K562 (cell line): ENCODE results near the gene ABCC11. TPM values are rescaled to one million over a fixed set of nuclear protein-coding genes. Genes with fewer than 3 reads are reported as not detected.
"Not testable (repeated sequence)": the region's sequence is repeated elsewhere in the genome, so short reads cannot be mapped to it uniquely, and the experiment has no call there.

ENCODE experiments used
- ATAC-seq: fragments of 200-7000 bp; cut with Tn5 transposase; 3 replicates; pipeline ENCODE4 v1.9.1; 2020; ENCODE audit warnings: moderate library complexity
- BruUV-seq: library from RNA; stranded (reverse); fragments of 400-500 nt; replicated peaks from 2 replicates; lab custom pipeline; 2021; lab: Mats Ljungman, UMichigan
- CTCF ChIA-PET: fragments of 300-600 bp; formaldehyde crosslinking; extraction: SDS; loops from one replicate; lab custom pipeline; 2021; ENCODE audit warnings: low intra/inter-chr PET ratio; lab: Yijun Ruan, JAX
- POLR2A ChIA-PET: fragments of 300-600, 350-650 bp; sonication (Branson Sonifier 250); formaldehyde crosslinking; extraction: SDS; loops from one replicate; lab custom pipeline; 2021; ENCODE audit warnings: antibody characterized with exemption, inconsistent platforms; lab: Yijun Ruan, JAX
- DNase-seq, 4 experiments: peaks; one replicate each; pipeline versions ENCODE4 v3.0.0 to v3.0.0-alpha.2; 2011 to 2018; ENCODE audit warnings: low spot score in 3 of 4, mixed read lengths in 3 of 4; ENCODE audit errors: extremely low read depth in 1 of 4
- FAIRE-seq: peaks from 2 replicates; lab custom pipeline; 2011; peaks lifted over from hg19 to GRCh38; lab: Jason Lieb, UNC
- H2AFZ ChIP-seq: 2 replicates; pipeline ENCODE4 v1.6.0; 2011; ENCODE audit warnings: low read depth, low read length, control low read depth, inconsistent platforms
- H3K27ac ChIP-seq: fragments of 200-600 bp; 3 replicates; pipeline ENCODE4 v1.8.0; 2011; ENCODE audit warnings: low read depth, mild to moderate bottlenecking, control low read depth, inconsistent platforms, low read length, moderate library complexity, mixed read lengths; ENCODE audit errors: extremely low read depth
- H3K27me3 ChIP-seq, 2 experiments: fragments of 300-600 bp in 1 of 2; 2 replicates in 1 of 2; 3 replicates in 1 of 2; pipeline versions ENCODE4 v1.6.0 to v1.8.0; 2011; ENCODE audit warnings: inconsistent platforms in 2 of 2, low read length in 2 of 2, mild to moderate bottlenecking in 1 of 2, mixed read lengths in 1 of 2, moderate library complexity in 1 of 2; ENCODE audit not compliant: control insufficient read depth in 2 of 2, insufficient read depth in 2 of 2
- H3K36me3 ChIP-seq: fragments of 300-600 bp; 3 replicates; pipeline ENCODE4 v1.8.0; 2011; ENCODE audit warnings: mild to moderate bottlenecking, low read length, inconsistent platforms; ENCODE audit not compliant: control insufficient read depth, insufficient read depth
- H3K4me1 ChIP-seq, 2 experiments: fragments of 200-600 bp in 1 of 2; replicated peaks in 1 of 2; 2 replicates in 1 of 2; 3 replicates in 1 of 2; pipeline versions ENCODE4 v1.5.1 to v1.8.0; 2011; ENCODE audit warnings: inconsistent platforms in 2 of 2, low read length in 2 of 2, mild to moderate bottlenecking in 1 of 2, mixed read lengths in 1 of 2, moderate library complexity in 1 of 2; ENCODE audit not compliant: control insufficient read depth in 2 of 2, insufficient read depth in 2 of 2
- H3K4me2 ChIP-seq: 2 replicates; pipeline ENCODE4 v1.6.1; 2011; ENCODE audit warnings: low read length, control low read depth, inconsistent platforms, mixed read lengths; ENCODE audit not compliant: insufficient read depth
- H3K4me3 ChIP-seq: fragments of 200-600 bp; sonication (generic), shearing (Covaris generic); 2 replicates; pipeline ENCODE4 v1.5.1; 2016; ENCODE audit warnings: control low read depth, inconsistent platforms
- H3K79me2 ChIP-seq: fragments of 200-600 bp; 3 replicates; pipeline ENCODE4 v1.8.0; 2011; ENCODE audit warnings: low read length, inconsistent platforms; ENCODE audit not compliant: control insufficient read depth, insufficient read depth
- H3K9ac ChIP-seq, 2 experiments: 2 replicates each; pipeline versions ENCODE4 v1.6.0 to v1.6.1; 2011; ENCODE audit warnings: low read depth in 2 of 2, low read length in 2 of 2, control low read depth in 1 of 2, inconsistent platforms in 1 of 2, mild to moderate bottlenecking in 1 of 2, mixed read lengths in 1 of 2; ENCODE audit not compliant: insufficient read depth in 1 of 2
- H3K9me1 ChIP-seq: one replicate; pipeline ENCODE4 v1.6.0; 2011; ENCODE audit warnings: inconsistent platforms, mild to moderate bottlenecking, low read length, moderate library complexity; ENCODE audit not compliant: control insufficient read depth, insufficient read depth
- H3K9me3 ChIP-seq: replicated peaks from 2 replicates; pipeline ENCODE4 v1.5.1; 2011; ENCODE audit warnings: low read depth, low read length, inconsistent platforms; ENCODE audit not compliant: control insufficient read depth, insufficient read depth
- H4K20me1 ChIP-seq: replicated peaks from 2 replicates; pipeline ENCODE4 v1.6.1; 2011; ENCODE audit warnings: low read length, inconsistent platforms, mixed read lengths; ENCODE audit not compliant: control insufficient read depth, insufficient read depth
- SRF ChIP-seq, 2 experiments: fragments of 250-450, 450-650 bp in 1 of 2; sonication (Bioruptor Pico) in 1 of 2; sonication (generic) in 1 of 2; formaldehyde crosslinking; IDR thresholded peaks; 2 replicates each; pipeline versions ENCODE4 v1.5.0 to v1.5.1; 2020 to 2022; ENCODE audit warnings: mild to moderate bottlenecking in 1 of 2, missing genetic modification reagents in 1 of 2
- ZNF717 ChIP-seq: fragments of 250-450 bp; sonication (Bioruptor Pico); IDR thresholded peaks from 2 replicates; pipeline ENCODE4 v1.5.0; 2021
- WGBS: fragments of 100-300 bp; shearing (Covaris generic); methylation state at CpG from one replicate; pipeline ENCODE4 v1.1.6; 2016; ENCODE audit warnings: low coverage, mixed read lengths; ENCODE audit not compliant: insufficient coverage; ENCODE audit errors: missing lambda C conversion rate; 5-methylcytosine and 5-hydroxymethylcytosine counted together
- in situ Hi-C: fragments of 300-500 bp; cut with MboI; formaldehyde crosslinking; loops from 4 replicates; pipeline ENCODE4 v1.15.0; 2018; ENCODE audit warnings: inconsistent platforms, mixed read lengths
- intact Hi-C: fragments of 100-400 bp; cut with micrococcal nuclease; formaldehyde crosslinking; loops from 2 replicates; pipeline ENCODE4 v1.14.2; 2022
- polyA plus RNA-seq, 8 experiments: library from polyadenylated mRNA; depleted of rRNA in 4 of 8; stranded (reverse) in 5 of 8; unstranded in 3 of 8; fragments of >200 nt; fragmentation: Nextera tagmentation in 2 of 8; fragmentation: Illumina TruSeq in 1 of 8; extraction: Ambion mirVana in 2 of 8; extraction: Trizol in 1 of 8; gene quantifications; 2 replicates each; pipeline versions ENCODE4 v1.2.1 to v1.2.3, GENCODE V29; 2011 to 2014; ENCODE audit warnings: inconsistent platforms in 1 of 8, missing spikeins in 1 of 8
- total RNA-seq, 7 experiments: library from RNA; depleted of rRNA in 6 of 7; stranded (reverse); fragments of >200 nt in 6 of 7; fragmentation: Illumina TruSeq in 2 of 7; extraction: Trizol in 2 of 7; gene quantifications; 2 replicates each; pipeline versions ENCODE4 v1.2.1 to v1.2.3, GENCODE V29; 2011 to 2021; ENCODE audit warnings: low replicate concordance in 1 of 7

The ABCC11 gene
- total and polyA plus RNA-seq, 9 of the 15 experiments (the other 6 are each of a cell fraction or from before 2014, with no cell fraction given), result 0.04 to 0.14 (median 0.04) TPM; not detected in 6

DNA sequence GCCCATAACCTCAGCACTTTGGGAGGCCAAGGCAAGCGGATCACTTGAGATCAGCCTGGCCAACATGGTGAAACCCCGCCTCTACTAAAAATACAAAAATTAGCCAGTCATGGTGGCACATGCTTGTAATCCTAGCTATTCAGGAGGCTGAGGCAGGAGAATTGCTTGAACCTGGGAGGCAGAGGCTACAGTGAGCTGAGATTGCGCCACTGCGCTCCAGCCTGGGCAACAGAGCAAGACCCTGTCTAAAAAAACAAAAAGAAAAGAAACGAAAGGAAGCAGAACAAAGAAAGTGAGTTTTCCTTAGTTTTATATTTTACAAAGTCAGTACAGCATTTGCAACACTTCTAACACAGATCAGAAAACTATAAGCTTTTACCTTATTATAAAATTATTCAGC is 80.7 kb downstream of the ABCC11 start:
- H3K4me3 ChIP-seq, FAIRE-seq, ATAC-seq, POLR2A ChIA-PET, H3K4me1 ChIP-seq, CTCF ChIA-PET, H3K36me3 ChIP-seq, H3K9me1 ChIP-seq, BruUV-seq, H3K79me2 ChIP-seq, H3K27ac ChIP-seq, H3K9ac ChIP-seq, H3K9me3 ChIP-seq, H4K20me1 ChIP-seq, DNase-seq, H2AFZ ChIP-seq, H3K4me2 ChIP-seq: not testable (repeated sequence)
- peaks cover 0 to 17% of the 10 kb centered on the region in 2 experiments; a peak in 2 of 5 replicates for H3K27me3 ChIP-seq
- in situ Hi-C loops (loop anchor here (10.0 kb wide), 1 partner anchor 1222 kb away; no protein-coding TSS in a partner anchor), intact Hi-C loops (loop anchor here (10.0 kb wide), 3 partner anchors 912 to 1612 kb away; no protein-coding TSS in a partner anchor)
- WGBS, result 8% methylated on average over 5 of the region's 5 CpGs

DNA sequence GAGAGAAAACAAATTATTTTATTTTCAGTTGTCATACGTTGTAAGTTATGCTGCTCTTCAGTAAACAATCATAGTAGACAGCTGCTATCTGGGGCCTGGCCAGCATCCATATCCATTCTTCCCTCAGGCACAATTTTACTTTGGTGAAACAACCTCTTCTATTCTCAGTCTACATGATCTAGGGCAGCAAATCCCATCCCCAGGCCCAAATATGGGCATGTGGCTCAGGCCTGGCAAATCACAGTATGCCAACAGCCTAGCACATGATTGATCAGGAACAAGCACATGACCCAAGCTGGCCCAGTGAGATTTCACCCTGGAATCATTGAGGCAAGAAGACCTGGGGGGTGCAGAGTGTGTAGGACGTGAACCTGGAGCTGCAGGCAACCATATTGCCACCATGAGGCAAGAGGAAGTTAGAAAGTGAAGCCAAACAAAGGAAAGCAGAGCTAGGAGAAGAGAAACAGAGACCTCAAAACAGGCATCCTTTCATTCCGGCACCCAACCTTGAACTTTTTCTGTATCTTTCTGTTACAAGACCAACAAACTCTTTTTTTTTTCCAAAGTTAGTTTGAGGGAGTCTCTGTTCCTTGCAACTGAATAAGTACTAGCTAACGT is 81.3 kb downstream of the ABCC11 start:
- Histone ChIP-seq H3K4me1 (no peaks in the 10 kb centered on the region), H3K4me3 (no peak overlapping the region), H3K9me1 (no peaks in the 10 kb centered on the region), H3K27ac (no peak overlapping the region), H3K36me3 (no peaks in the 10 kb centered on the region), H3K27me3 (peaks cover 0 to 17% of the 10 kb centered on the region in 2 experiments; a peak in 2 of 5 replicates), H3K79me2 (no peaks in the 10 kb centered on the region), H3K9me3 (no peaks in the 10 kb centered on the region), H2AFZ (no peak overlapping the region), H4K20me1 (no peaks in the 10 kb centered on the region; the same call in 1 of the 2 replicates), H3K4me2 (no peak overlapping the region), H3K9ac (no peak overlapping the region)
- ChIA-PET POLR2A (interaction anchor here (1.5 kb wide), 1 partner anchor 8 kb away, joined by 3 read pairs; no protein-coding TSS in a partner anchor), CTCF (no interaction called here)
- TF ChIP-seq ZNF717 (CRISPR knock-in tag) (no peak), SRF (CRISPR knock-in tag; IDR thresholded peaks at IDR 0.05) (peak in 1 of 2 experiments; percentile 66; a peak in 2 of 4 replicates)
- BruUV-seq, result no TSS peak
- ATAC-seq (no peak), DNase-seq (no peak), FAIRE-seq (no peak)
- 3% methylated on average over 4 of the region's 4 CpGs for WGBS
- intact Hi-C loops, result loop anchor here (10.0 kb wide), 3 partner anchors 911 to 1611 kb away; no protein-coding TSS in a partner anchor
- in situ Hi-C loops, result loop anchor here (10.0 kb wide), 1 partner anchor 1221 kb away; no protein-coding TSS in a partner anchor
